Upper lobe of left lung (tissue), 4 donors: ENCODE measurements around the gene DOCK6.

Source experiments
- CTCF ChIP-seq, 6 experiments: fragments of 450-650 bp in 4 of 6; fragments of 200-600 bp in 2 of 6; sonication (generic) in 2 of 6; IDR thresholded peaks; one replicate each; pipeline ENCODE4 v1.5.1; 2016 to 2019; ENCODE audit warnings: antibody characterized with exemption in 6 of 6
- POLR2A ChIP-seq, 4 donors: fragments of 450-650 bp; IDR thresholded peaks; one replicate each; pipeline ENCODE4 v1.5.1; 2016 to 2017; ENCODE audit warnings: antibody characterized with exemption in 4 of 4, mild to moderate bottlenecking in 2 of 4

- TF ChIP-seq CTCF (IDR thresholded peaks at IDR 0.05): no peak
- no peak for TF ChIP-seq POLR2A (IDR thresholded peaks at IDR 0.05)
Measured at GRCh38 chr19:11306337-11306736, 44.0 kb upstream of the DOCK6 start.
